Loucy (cell line): ENCODE data around the gene DCLK2.

Source experiments
- H2AFZ ChIP-seq: fragments of 200-600 bp; sonication (generic); 2 replicates; pipeline ENCODE4 v1.6.0; 2016; ENCODE audit warnings: antibody characterized with exemption, mild to moderate bottlenecking, low read length, moderate library complexity
- H3F3A ChIP-seq: fragments of 200-600 bp; 2 replicates; pipeline ENCODE4 v1.6.0; 2016; ENCODE audit warnings: antibody characterized with exemption, low read depth, mild to moderate bottlenecking
- H3K27me3 ChIP-seq: fragments of 200-600 bp; sonication (generic); 2 replicates; pipeline ENCODE4 v1.6.1; 2014; ENCODE audit warnings: low read length, mild to moderate bottlenecking; ENCODE audit not compliant: insufficient read depth, poor library complexity, severe bottlenecking
- H3K36me3 ChIP-seq: fragments of 200-600 bp; sonication (generic); 2 replicates; pipeline ENCODE4 v1.6.1; 2016; ENCODE audit warnings: low read length; ENCODE audit not compliant: insufficient read depth
- H3K4me1 ChIP-seq: fragments of 200-600 bp; sonication (generic); 2 replicates; pipeline ENCODE4 v1.5.1; 2014; ENCODE audit warnings: low read length, mild to moderate bottlenecking; ENCODE audit not compliant: insufficient read depth, poor library complexity, severe bottlenecking
- H3K4me2 ChIP-seq: fragments of 200-600 bp; sonication (generic); 2 replicates; pipeline ENCODE4 v1.6.0; 2014; ENCODE audit warnings: antibody characterized with exemption, low read length, low read depth, mild to moderate bottlenecking; ENCODE audit not compliant: poor library complexity, severe bottlenecking
- H3K4me3 ChIP-seq: fragments of 200-600 bp; sonication (generic); 2 replicates; pipeline ENCODE4 v1.5.1; 2014; ENCODE audit warnings: low read length, mild to moderate bottlenecking, mixed read lengths; ENCODE audit not compliant: poor library complexity, severe bottlenecking
- H3K79me2 ChIP-seq: fragments of 200-600 bp; sonication (generic); 2 replicates; pipeline ENCODE4 v1.6.1; 2014; ENCODE audit warnings: low read length; ENCODE audit not compliant: insufficient read depth
- H3K9ac ChIP-seq: fragments of 200-600 bp; sonication (generic); 2 replicates; pipeline ENCODE4 v1.6.0; 2014; ENCODE audit warnings: mild to moderate bottlenecking, low read depth, low read length, moderate library complexity; ENCODE audit not compliant: poor library complexity, severe bottlenecking
- H3K9me2 ChIP-seq: fragments of 200-600 bp; sonication (generic); replicated peaks from 2 replicates; pipeline ENCODE4 v1.6.1; 2016; ENCODE audit warnings: low read depth, low read length, mixed read lengths
- H3K9me3 ChIP-seq: fragments of 200-600 bp; sonication (generic); 2 replicates; pipeline ENCODE4 v1.6.1; 2014; ENCODE audit warnings: mild to moderate bottlenecking, antibody characterized with exemption, low read length, low read depth; ENCODE audit not compliant: insufficient read depth
- H4K20me1 ChIP-seq: fragments of 200-600 bp; sonication (generic); 2 replicates; pipeline ENCODE4 v1.6.0; 2014; ENCODE audit warnings: antibody characterized with exemption, low read length, mild to moderate bottlenecking; ENCODE audit not compliant: insufficient read depth, poor library complexity, severe bottlenecking
- EZH2phosphoT487 ChIP-seq: fragments of 200-600 bp; IDR thresholded peaks from 2 replicates; pipeline ENCODE4 v1.6.1; 2018; ENCODE audit warnings: antibody characterized with exemption, mild to moderate bottlenecking, moderate library complexity, borderline replicate concordance
- TF ChIP-seq, protein P1 (sequence below): fragments of 200-600 bp; sonication (generic); conservative IDR thresholded peaks from 2 replicates; pipeline ENCODE4 v1.5.1; 2014; ENCODE audit warnings: mild to moderate bottlenecking, antibody characterized with exemption, low read length

Gene DCLK2

DNA sequence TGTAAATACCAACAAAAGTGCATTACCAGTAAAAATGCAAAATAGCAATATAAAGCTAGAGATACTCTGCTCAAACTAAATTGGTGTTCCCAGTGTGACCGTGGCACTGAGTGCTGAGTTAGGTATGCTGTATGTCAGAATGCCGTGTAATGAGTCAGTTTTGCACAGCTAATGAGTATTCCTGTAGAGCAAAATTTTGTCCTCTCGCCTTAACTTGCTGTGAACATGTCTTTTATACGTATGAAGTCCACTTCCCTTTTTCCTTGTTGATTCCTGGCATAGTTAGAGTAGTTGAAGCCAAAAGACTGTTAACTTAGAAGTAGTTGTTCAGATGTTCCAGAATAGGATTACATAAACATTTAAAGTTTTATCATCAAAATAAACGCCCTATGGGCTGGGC, 11.5 kb downstream of the DCLK2 start:
- Histone ChIP-seq H2AFZ (no peak overlapping the region), H3K36me3 (no peaks in the 10 kb centered on the region), H3K4me2 (no peak overlapping the region), H3K27me3 (no peaks in the 10 kb centered on the region), H3F3A (no peaks in the 10 kb centered on the region), H3K9ac (no peak overlapping the region), H3K9me3 (no peaks in the 10 kb centered on the region), H3K79me2 (no peaks in the 10 kb centered on the region), H4K20me1 (no peaks in the 10 kb centered on the region), H3K4me3 (no peak overlapping the region), H3K4me1 (no peaks in the 10 kb centered on the region), H3K9me2 (no peaks in the 10 kb centered on the region)
- TF ChIP-seq, protein P1, sequence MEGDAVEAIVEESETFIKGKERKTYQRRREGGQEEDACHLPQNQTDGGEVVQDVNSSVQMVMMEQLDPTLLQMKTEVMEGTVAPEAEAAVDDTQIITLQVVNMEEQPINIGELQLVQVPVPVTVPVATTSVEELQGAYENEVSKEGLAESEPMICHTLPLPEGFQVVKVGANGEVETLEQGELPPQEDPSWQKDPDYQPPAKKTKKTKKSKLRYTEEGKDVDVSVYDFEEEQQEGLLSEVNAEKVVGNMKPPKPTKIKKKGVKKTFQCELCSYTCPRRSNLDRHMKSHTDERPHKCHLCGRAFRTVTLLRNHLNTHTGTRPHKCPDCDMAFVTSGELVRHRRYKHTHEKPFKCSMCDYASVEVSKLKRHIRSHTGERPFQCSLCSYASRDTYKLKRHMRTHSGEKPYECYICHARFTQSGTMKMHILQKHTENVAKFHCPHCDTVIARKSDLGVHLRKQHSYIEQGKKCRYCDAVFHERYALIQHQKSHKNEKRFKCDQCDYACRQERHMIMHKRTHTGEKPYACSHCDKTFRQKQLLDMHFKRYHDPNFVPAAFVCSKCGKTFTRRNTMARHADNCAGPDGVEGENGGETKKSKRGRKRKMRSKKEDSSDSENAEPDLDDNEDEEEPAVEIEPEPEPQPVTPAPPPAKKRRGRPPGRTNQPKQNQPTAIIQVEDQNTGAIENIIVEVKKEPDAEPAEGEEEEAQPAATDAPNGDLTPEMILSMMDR = no peak
- no peak for TF ChIP-seq EZH2phosphoT487

DNA sequence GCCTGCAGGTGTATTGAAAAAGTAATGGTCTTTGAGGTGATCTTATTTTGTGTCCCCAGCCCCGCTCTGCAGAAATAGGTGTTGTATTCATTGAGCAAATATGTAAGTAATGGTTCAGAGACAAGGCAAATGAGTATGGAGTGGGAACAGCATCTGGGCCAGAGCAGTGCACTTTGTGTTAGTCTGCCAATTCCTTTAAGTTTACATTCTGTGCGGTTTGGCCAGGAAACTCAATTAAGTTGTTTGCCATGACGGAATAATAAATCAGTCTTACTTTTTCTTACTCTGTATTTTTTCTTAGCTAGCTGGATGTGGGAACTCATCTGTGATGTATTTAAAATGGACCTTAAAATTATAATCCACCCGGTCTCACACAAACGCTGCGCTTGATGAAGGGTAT, 12.6 kb downstream of the DCLK2 start:
- Histone ChIP-seq H3K4me2 (no peak overlapping the region), H3K4me3 (no peak overlapping the region), H2AFZ (no peak overlapping the region), H3F3A (no peaks in the 10 kb centered on the region), H3K9me2 (no peaks in the 10 kb centered on the region), H3K9ac (no peak overlapping the region), H3K4me1 (no peaks in the 10 kb centered on the region), H4K20me1 (no peaks in the 10 kb centered on the region), H3K36me3 (no peaks in the 10 kb centered on the region), H3K27me3 (no peaks in the 10 kb centered on the region), H3K79me2 (no peaks in the 10 kb centered on the region), H3K9me3 (no peaks in the 10 kb centered on the region)
- TF ChIP-seq, protein P1 = no peak
- no peak for TF ChIP-seq EZH2phosphoT487

DNA sequence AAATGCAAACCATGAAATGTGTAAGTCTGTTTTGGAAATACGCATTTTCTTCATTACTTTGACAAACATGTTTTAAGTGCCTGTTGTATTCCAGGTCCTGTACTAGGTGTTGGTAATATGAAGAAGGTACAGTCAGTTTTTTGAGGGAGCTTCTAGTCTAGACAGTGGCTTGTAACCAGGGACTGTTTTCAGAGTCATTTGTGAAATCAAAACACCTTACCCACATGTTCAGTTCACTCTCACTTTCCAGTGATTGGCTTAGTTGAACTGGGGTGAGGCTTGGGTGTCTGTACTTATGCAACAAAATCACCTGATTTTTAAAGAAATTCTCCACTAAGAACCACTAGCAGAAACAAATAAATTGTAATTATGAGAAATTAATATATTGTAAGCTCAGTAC, 16.4 kb downstream of the DCLK2 start:
- H3K36me3 ChIP-seq = no peaks in the 10 kb centered on the region
- H3K9me2 ChIP-seq = no peaks in the 10 kb centered on the region
- H4K20me1 ChIP-seq = no peaks in the 10 kb centered on the region
- H3F3A ChIP-seq = no peaks in the 10 kb centered on the region
- no peaks in the 10 kb centered on the region for H3K9me3 ChIP-seq
- H3K4me2 ChIP-seq = no peak overlapping the region
- no peak overlapping the region for H3K4me3 ChIP-seq
- no peak for TF ChIP-seq EZH2phosphoT487
- TF ChIP-seq, protein P1 = no peak
- no peak overlapping the region for H2AFZ ChIP-seq
- no peak overlapping the region for H3K9ac ChIP-seq
- H3K27me3 ChIP-seq = no peaks in the 10 kb centered on the region
- no peaks in the 10 kb centered on the region for H3K79me2 ChIP-seq
- H3K4me1 ChIP-seq = no peaks in the 10 kb centered on the region
